ENCODE data around the gene BFSP2.
"Not testable (repeated sequence)": the region's sequence is repeated elsewhere in the genome, so short reads cannot be mapped to it uniquely, and the experiment has no call there.

Gene BFSP2

GRCh38 chr3:133523758-133524157 is 123.9 kb downstream of the BFSP2 start:
- not testable (repeated sequence) for DNase-seq
